HG02870 (cell line): ENCODE data around the gene WHAMM.
A peak's percentile ranks its signal among the peaks of the same experiment; 100 is the strongest.
"Not testable (repeated sequence)": the region's sequence is repeated elsewhere in the genome, so short reads cannot be mapped to it uniquely, and the experiment has no call there.

ENCODE experiments used
- ATAC-seq: cut with Tn5 transposase; IDR thresholded peaks from one replicate; pipeline ENCODE4 v1.9.1; 2021; ENCODE audit warnings: mild to moderate bottlenecking, moderate library complexity; ENCODE audit not compliant: unreplicated experiment

WHAMM gene

DNA sequence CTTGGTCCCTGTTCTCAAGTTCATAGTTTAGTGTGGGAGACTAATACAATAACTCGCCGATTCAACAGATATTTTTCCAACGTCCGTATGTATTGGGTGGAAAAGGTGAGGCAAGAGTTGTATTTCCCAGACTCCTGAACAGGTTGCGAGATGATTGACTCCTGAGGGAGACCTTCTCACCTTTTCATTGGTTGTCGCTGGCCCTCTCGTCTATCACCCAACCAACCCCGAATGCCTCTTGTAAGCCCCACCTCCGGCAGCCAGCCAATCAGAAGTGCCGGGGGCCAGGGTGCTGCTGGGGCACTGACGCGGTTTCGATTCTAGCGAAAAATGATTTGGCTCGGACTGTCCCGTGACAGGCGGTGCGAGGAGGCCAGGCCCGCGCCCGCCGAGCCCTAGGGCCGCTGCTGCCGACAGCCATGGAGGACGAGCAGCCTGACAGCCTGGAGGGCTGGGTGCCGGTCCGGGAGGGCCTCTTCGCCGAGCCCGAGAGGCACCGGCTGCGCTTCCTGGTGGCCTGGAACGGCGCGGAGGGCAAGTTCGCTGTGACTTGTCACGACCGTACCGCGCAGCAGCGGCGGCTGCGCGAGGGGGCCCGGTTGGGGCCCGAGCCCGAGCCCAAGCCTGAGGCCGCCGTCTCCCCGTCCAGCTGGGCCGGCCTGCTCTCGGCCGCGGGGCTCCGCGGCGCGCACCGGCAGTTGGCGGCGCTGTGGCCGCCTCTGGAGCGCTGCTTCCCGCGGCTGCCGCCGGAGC lies at the start of gene WHAMM:
Gene WHAMM, plus strand, starts transcription at position 321 of the 753 bp plus-strand sequence. Its CDS starts 99 bp downstream, at position 420.
- ATAC-seq, result peak; percentile 83

- ATAC-seq, result no peak
Observed at GRCh38 chr15:82763361-82764116, 45.9 kb upstream of the WHAMM start.

DNA sequence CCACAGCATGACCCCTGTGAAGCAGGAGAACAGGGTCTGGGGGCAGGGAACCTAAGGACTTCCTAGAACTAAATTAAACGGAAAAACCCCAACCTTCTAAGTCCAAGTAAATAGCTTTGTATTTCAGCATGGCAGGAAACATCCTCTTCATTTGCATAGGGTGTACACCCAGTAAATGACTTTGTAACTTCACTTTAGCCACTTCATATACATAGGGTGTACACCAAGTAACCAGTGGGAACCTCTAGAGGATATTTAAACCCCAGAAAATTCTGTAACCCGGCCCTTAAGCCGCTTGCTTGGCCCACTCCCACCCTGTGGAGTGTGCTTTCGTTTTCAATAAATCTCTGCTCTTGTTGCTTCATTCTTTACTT lies 45.3 kb upstream of the WHAMM start:
- ATAC-seq, result no peak

GRCh38 chr15:82764740-82765139 lies 44.7 kb upstream of the WHAMM start:
- ATAC-seq, result no peak

DNA sequence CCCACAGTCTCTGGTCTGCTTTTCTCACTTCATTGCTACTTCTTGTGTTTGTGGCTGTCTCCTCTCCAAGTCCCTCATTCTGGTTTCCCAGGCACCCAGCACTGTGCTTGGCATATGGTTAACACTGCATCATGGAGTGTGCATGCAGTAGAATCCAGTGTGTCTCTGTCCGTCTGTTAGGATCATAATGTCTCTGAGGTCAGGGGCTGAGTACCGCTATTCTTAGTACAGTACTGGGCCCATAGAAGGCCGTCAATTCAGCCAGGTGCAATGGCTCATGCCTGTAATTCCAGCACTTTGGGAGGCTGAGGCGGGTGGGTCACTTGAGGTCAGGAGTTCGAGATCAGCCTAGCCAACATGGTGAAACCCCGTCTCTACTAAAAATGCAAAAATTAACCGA lies 43.2 kb upstream of the WHAMM start:
- not testable (repeated sequence) for ATAC-seq

- ATAC-seq, result no peak
Observed at GRCh38 chr15:82767163-82767829, 42.1 kb upstream of the WHAMM start.

- no peak for ATAC-seq
Observed at GRCh38 chr15:82768414-82769054, 40.9 kb upstream of the WHAMM start.

GRCh38 chr15:82771789-82772607 lies 37.4 kb upstream of the WHAMM start:
- ATAC-seq, result no peak

DNA sequence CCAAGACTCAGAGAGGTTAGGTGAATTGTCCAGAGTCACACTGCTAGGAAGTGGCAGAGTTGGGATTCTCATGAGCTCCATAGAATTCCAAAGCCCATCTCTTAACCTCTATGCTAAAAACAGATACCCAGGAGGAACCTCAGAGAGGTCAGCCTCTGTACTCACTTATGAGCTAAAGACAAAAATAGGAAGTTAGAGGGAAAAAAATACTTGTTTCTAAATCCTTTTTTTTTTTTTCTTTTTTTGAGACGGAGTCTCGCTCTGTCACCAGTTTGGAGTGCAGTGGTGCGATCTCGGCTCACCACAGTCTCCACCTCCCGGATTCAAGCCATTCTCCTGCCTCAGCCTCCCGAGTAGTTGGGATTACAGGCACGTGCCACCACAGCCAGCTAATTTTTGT lies 34.9 kb upstream of the WHAMM start:
- ATAC-seq, result no peak

GRCh38 chr15:82778755-82779154 lies 30.7 kb upstream of the WHAMM start:
- ATAC-seq, result no peak

GRCh38 chr15:82781349-82781748 lies 28.1 kb upstream of the WHAMM start:
- no peak for ATAC-seq

- no peak for ATAC-seq
Observed at GRCh38 chr15:82788496-82788895, 20.9 kb upstream of the WHAMM start.

GRCh38 chr15:82789491-82789890 lies 19.9 kb upstream of the WHAMM start:
- ATAC-seq, result no peak

- ATAC-seq, result no peak
Observed at GRCh38 chr15:82790321-82790720, 19.1 kb upstream of the WHAMM start.

DNA sequence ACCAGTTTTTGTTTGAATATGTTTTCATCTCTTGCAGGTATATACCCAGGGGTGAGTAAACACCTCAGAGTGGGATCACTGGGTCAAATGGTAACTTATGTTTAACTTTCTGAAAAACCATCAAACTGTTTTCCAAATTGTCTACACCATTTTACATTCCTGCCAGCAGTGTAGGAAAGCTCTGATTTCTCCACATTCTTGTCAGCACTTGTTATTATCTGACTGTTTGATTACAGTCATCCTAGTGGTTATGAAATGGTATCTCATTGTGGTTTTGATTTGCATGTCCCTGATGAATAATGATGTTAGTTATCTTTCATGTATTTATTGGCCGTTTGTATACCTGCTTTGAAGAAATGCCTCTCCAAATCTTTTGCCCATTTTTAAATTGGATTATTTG lies 17.4 kb upstream of the WHAMM start:
- no peak for ATAC-seq

DNA sequence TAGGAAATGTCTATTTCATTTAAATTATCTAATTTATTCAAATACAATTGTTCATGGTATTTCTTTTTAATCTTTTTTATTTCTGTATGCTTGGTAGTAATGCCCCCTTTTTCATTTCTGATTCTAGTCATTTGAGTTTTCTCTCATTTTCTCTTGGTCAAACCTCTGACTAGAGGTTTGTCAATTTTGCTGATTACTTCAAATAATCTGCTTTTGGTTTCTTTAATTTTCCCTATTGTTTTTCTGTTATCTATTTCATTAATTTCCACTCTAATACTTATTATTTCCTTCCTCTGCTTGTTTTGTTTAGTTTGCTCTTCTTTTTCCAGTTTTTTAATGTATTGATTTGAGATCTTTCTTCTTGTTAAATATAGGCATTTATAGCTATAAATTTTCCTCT lies 15.7 kb upstream of the WHAMM start:
- no peak for ATAC-seq

GRCh38 chr15:82798104-82798503 lies 11.3 kb upstream of the WHAMM start:
- ATAC-seq, result no peak

DNA sequence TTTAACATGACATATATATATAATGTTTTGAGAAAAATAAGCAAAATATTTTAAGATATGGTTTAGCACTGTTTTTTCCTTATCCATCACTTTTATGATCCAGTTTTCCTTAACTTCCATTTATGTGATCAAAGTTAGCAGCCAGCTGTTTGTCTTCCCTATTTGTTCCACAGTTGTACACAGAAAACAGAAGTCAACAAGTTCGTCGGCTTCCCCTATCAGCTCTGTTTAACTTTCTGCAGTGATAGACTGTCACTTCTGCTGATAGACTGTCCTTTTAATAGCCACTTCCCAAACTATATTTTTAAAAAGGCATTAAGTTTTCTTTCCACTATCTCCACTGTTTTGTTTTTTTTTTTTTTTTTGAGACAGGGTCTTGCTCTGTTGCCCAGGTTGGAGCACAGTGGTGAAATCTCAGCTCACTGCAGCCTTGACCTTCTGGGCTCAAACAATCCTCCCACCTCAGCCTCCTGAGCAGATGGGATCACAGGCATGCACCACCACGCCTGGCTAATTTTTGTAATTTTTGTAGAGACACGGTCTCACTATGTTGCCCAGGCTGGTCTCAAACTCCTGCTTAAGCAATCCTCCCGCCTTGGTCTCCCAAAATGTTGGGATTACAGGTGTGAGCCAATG lies 10.8 kb upstream of the WHAMM start:
- ATAC-seq, result no peak

GRCh38 chr15:82799183-82799841 lies 10.1 kb upstream of the WHAMM start:
- ATAC-seq, result no peak
